IPS-18c (cell line): ENCODE measurements around the gene ST3GAL3.

Experiments used
- H3K4me3 ChIP-seq: 2 replicates; pipeline ENCODE4 v1.7.0; 2013; ENCODE audit warnings: low read depth, mild to moderate bottlenecking, low read length, moderate library complexity; ENCODE audit not compliant: insufficient read depth
- H3K9me3 ChIP-seq: one replicate; pipeline ENCODE4 v1.6.1; 2013; ENCODE audit warnings: mild to moderate bottlenecking, low read length, moderate library complexity; ENCODE audit not compliant: control insufficient read depth, insufficient read depth

Gene ST3GAL3

DNA sequence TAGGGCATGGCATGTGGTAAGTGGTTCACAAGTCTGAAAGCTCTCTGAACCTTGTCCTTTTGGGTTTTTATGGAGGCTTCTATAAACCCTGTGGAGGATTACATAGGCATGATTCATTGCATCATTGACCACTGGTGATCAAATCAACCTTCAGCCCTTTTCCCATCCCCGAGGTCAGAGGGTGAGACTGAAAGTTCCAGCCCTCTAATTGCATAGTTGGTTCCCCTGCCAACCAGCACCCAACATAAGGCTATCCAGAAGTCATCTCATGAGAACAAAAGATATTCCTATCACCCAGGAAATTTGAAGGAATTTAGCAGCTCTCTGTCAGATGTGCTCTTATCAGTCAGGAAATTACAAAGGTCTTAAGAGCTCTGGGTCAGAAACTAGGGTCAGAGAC, 136.8 kb downstream of the ST3GAL3 start:
- Histone ChIP-seq H3K9me3 (no peaks in the 10 kb centered on the region), H3K4me3 (no peak overlapping the region)

DNA sequence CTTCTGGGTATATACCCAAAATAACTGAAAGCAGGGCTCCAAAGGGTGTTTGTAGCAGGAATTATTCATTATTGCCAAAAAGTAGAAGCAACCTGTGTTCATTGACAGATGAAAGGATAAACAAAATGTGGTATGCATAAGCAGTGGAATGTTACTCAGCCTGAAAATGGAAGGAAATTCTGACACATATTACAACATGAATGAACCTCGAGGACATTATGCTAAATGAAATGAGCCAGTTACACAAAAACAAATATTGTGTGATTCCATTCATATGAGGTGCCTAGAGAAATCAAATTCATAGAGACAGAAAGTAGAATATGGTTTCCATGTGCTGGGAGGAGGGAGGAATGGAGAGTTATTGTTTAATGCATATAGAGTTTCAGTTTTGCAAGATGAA, 140.0 kb downstream of the ST3GAL3 start:
- H3K9me3 ChIP-seq: no peaks in the 10 kb centered on the region
- H3K4me3 ChIP-seq: no peak overlapping the region

DNA sequence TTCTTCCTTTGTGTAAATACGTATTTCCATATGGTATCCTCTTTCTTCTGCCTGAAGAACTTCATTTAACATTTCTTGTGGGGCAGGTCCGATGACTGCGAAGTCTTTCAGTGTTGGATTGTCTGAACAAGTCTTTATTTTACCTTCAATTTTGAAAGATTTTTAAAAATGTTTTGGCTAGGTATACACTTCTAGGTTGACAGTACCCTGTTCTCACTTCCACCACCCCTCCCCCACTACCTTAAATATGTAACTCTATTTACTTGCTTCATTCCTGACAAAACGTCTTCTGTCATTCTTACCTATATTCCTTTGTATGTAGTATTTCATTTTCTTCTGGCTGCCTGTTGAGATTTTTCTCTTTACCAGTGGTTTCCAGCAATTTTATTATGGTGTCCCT, 140.5 kb downstream of the ST3GAL3 start:
- Histone ChIP-seq H3K9me3 (no peaks in the 10 kb centered on the region), H3K4me3 (no peak overlapping the region)

DNA sequence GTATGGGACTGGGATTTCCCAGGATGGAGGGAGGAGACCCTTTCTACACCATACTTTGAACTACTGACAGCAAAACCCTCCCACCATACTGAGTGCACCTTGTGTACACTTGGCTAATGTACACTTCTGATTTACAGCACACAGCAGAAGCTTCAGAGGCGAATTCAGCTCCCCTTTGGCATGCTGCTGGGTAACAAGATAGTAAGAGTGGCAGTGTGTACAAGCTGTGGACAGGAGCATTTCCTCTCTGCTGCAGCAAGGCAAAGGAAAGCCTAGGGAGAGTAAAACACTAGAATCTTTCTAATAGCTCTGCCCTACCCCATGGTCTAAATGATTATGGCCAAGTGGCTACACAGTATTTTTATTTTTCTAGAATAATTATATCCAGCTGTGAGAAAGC, 142.3 kb downstream of the ST3GAL3 start:
- no peak overlapping the region for H3K4me3 ChIP-seq
- H3K9me3 ChIP-seq: no peaks in the 10 kb centered on the region

DNA sequence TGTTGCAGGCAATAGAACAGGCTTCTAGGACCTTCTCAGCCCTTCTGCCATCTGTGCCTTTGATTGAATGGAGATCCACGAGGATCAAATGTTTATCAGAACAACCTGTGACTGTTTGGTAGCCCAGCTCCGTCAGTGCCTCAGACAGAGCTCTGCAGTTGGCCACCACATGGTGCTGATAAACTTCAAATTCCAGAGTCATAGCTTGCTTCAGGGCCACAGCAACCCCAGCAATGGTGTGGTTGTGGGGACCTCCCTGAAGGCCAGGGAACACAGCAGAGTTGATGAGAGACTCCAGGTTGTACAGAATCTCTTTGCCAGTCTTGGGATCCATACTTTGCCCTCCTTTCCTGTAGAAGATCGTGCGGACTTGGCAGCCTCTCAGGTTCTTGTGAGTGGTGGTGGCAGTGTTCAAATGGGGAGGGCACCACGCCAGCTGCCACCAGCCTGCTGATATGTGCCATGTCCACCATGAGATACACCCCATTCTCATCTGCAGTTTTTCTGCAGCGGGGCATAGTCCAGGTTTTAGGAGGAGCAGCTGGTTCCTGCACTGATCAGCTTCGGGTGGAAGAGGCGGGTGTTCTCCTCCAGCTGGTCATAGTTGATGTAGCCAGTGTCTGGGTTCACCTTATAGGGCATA, 143.4 kb downstream of the ST3GAL3 start:
- H3K4me3 ChIP-seq: no peak overlapping the region

DNA sequence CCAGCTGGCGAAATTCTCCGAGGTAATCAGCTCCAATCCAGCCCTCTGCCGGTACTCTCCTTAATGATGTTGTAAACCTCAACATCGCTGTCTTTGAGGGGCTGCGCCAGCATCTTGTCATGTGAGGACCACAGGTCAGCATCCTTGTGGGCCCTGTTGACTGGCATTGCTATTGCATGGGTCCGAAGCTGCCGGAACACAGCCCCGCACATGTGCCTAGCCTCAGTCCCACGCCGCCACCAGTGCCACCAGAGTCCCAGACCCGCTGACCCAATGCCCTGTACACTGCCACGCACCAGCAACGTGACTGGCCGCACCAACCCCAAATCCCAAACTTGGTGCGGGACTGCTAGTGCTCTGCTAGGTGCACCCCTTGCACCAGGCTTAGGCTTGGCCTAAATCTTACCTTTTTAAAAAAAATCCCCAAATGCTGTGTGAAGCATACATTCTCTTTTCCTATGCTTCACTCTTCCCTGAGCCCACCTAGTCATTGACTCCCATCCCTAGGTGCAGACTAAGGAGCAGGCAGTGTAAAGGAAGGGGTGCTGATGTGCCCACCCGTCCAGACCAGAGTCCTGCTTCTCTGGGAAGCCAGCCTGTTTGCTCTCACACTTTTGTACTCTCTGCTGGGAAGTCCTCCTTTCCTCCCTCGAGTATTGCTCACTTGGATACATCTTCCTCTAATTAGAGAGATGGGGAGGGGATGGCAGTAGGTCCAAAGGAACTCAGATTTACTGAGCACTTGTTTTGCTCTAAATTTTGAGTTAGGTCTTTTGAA, 144.4 kb downstream of the ST3GAL3 start:
- no peak overlapping the region for H3K4me3 ChIP-seq

More for the DNA sequence above, 143.4 kb downstream of the ST3GAL3 start:
- H3K9me3 ChIP-seq: no peaks in the 10 kb centered on the region

DNA sequence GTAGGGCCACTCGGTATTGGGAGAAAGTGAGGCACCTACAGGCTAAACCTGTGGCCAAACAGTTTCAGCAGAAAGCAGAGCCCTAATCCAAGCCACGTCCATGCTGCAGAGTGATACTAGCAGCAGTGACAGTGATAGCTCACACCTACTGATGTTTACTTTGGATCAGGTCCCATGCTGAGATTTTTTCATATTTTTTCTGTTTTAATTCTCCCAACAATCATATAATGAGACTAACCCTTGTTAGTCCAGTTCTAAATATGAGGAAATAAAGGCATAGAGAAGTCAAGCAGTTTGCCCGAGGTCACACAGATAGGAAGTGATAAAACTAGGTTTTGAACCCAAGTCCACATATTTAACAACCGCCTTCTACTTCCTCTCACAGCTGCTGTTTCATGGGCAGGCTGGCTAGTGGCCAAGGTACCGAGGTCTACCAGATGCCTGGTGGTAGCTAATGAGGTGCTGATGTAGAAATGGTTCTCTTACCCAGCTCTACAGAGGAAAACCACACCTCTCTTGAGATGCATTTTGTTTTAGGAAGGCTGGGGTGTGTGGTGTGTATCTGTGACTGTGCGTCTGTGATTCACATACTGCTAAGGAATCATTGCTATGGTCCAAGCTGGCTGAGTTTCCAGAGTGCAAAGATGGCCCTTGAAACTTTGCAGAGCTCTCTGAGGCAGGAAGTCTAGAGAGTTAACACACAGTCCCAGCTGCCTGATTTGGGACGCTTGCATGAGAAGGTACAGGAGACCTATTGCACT, 146.0 kb downstream of the ST3GAL3 start:
- no peak overlapping the region for H3K4me3 ChIP-seq
- no peaks in the 10 kb centered on the region for H3K9me3 ChIP-seq

More for the DNA sequence above, 144.4 kb downstream of the ST3GAL3 start:
- H3K9me3 ChIP-seq: no peaks in the 10 kb centered on the region

DNA sequence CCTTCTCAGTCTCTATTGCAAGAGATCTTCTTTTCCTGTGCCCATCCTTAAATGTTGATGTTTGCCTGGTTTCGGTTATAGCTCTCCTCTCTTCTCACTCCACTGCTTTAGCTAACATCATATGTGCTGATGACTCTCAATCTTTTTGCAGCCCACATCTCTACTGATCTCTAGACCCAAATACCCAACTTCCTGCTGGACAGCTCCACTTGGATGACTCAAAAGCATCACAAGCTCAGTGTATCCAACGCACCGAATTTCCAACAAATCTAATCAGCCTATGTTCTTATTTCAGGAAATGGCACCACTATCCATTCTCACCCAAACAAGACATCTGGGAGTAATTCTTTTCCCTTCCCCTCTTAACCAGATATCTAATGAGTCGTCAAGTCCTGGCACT, 147.1 kb downstream of the ST3GAL3 start:
- Histone ChIP-seq H3K4me3 (no peak overlapping the region), H3K9me3 (no peaks in the 10 kb centered on the region)

DNA sequence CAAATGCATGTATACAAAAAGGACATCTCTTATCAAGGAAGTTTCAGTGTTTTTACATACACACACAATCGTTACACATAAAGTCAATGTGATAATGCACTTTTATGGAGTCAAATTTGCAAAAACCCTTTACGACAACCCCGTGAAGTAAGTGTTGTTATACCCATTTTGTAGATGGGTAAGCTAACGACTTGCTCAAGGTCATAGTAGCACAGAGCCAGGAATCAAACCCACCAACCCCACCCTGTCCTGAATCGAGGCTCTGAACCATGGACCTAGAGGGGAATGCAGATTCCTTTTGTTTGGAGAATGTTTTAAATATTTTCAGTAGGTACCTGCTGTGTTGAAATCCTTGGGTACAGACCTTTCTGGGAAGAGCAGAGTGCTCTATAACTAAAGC, 148.9 kb downstream of the ST3GAL3 start:
- Histone ChIP-seq H3K9me3 (no peaks in the 10 kb centered on the region), H3K4me3 (no peak overlapping the region)

DNA sequence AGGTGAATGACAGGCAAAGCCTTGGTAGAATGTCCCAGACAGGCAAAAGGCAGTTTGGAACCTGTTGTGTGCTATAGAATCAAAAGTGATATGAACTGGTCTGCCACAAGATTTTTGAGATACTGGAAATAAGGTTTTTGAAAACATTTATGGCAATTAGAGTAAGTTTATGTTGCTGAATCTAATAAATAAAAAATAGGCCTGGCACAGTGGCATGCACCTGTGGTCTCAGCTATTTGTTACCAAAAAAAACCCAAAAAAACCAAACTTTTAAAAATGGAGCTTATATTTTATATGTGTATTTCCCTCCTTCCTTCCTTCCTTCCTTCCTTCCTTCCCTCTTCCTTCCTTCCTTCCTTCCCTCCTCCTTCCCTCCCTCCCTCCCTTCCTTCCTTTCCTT, 149.8 kb downstream of the ST3GAL3 start:
- Histone ChIP-seq H3K4me3 (no peak overlapping the region), H3K9me3 (no peaks in the 10 kb centered on the region)

DNA sequence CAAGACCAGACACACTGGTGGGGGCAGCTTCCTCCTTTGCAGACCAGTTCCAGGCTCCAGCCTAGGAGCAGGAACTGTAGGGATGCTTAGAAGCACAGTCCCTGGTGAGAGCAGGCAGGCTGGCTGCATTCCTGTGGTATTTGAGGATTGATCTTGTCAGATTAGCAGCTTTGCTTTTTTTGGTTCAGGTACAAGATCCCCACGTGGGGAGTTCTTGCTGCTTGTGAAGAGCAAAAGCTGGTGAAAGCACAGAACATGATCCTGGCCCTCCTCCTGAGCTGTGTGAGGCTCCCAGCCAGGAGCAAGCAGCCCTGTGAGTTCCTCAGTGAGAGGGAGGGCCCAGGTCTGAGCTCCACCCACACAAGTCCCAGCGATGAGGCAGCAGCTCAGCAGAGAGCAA, 151.0 kb downstream of the ST3GAL3 start:
- no peak overlapping the region for H3K4me3 ChIP-seq
- H3K9me3 ChIP-seq: no peaks in the 10 kb centered on the region

DNA sequence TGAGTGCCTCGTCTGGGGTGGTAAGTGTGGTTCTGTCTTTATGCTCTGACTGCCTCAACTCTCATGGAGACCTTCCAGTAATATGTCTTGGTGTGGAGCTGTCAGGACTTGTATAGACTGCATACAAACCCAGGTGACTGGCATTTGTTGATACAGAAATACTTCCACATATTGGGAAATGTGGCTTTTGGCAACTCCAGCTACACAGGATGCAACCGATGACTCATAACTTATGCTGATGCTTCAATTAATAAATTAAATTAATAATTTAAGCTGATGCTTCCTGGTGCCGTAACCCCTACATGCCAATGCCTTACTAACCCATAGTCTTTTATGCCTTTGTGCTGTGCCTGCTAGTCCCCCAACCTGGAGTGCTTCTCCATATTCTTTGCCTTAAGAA, 154.0 kb downstream of the ST3GAL3 start:
- H3K4me3 ChIP-seq: no peak overlapping the region
- H3K9me3 ChIP-seq: no peaks in the 10 kb centered on the region

DNA sequence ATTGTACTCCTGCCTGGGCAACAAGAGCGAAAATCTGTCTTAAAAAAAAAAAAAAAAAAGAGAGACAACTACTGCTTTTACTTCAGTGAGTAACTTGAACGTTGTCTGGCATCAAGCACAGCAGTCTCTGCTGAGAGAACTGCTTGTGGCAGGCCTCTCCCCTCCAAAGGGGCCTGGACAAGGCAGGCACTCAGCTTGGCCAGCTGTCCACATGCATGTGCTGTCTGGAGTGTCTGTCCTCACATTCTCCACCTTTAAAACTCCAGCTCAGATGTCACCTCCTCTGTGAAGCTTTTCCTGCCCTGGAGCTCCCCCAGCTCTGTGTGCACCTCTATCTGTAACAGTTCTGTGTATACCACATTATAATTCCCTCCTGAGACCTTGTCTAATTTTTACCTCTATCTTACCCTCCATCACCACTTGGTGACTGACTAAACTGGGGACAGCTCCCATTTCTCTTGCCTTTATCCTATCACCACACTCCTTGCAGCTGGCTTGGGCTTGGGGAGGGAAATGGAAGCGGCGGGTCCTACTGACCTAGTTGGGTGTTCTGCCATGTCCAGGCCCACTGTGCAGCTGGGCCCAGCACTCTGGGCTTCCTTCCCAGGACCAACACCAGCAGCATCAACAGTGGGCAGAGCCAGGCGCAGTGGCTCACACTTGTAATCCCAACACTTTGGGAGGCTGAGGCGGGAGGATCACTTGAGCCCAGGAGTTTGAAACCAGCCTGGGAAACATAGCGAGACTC, 154.8 kb downstream of the ST3GAL3 start:
- H3K4me3 ChIP-seq: no peak overlapping the region

DNA sequence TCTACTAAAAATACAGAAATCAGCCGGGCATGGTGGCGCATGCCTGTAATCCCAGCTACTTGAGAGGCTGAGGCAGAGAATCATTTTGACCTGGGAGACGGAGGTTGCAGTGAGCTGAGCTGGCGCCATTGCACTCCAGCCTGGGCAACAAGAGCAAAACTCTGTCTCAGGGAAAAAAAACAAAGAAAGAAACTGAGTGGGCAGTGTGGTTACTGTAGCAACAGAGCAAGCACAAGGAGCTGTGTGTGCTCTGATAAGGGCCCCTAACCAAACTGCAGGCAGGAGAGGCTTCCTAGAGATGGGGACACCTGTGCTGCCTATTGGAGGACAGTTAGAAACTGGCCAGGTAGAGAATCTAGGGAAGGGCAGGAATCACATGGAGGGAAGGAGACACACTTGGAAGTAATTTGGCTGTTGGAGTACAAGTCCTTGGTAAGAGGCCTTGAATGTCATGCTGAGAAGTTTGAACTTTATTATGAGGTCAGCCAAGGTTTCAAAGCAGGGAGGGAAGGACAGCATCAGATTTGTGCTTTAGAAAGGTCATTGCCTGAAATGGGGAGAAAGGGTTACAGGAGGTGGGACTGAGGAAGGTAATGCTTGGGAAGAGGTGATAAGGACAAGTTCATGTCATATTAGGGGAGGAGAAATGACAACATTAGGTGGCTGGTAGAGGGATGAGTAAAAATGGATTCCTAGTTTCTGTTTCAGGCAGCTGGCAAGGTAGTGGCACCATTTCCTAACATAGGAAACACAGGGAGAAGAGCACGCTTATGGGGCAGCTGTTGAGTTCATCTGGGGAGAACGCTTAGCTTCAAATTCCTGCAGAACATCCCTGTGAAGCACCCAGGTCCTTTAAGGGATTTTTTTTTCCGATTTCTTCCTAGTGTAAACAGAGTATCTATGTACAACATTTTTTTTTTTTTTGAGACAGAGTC, 157.0 kb downstream of the ST3GAL3 start:
- Histone ChIP-seq H3K4me3 (no peak overlapping the region), H3K9me3 (no peaks in the 10 kb centered on the region)

More for the DNA sequence above, 154.8 kb downstream of the ST3GAL3 start:
- H3K9me3 ChIP-seq: no peaks in the 10 kb centered on the region

DNA sequence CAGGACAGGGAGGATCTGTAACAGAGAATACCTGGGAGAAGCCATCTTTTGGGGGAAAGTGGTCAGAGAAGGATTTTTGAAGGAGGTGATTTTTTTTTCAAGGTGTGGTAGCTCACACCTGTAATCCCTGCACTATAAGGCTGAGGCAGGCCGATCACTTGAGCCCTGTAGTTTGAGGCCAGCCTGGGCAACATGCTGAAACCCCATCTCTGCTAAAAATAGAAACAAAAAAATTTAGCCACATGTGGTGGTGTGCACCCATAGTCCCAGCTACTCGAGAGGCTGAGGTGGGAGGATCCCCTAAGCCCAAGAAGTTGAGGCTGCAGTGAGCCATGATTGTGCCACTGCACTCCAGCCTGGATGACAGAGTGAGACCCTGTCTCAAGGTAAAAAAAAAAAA, 158.9 kb downstream of the ST3GAL3 start:
- H3K9me3 ChIP-seq: no peaks in the 10 kb centered on the region
- no peak overlapping the region for H3K4me3 ChIP-seq

DNA sequence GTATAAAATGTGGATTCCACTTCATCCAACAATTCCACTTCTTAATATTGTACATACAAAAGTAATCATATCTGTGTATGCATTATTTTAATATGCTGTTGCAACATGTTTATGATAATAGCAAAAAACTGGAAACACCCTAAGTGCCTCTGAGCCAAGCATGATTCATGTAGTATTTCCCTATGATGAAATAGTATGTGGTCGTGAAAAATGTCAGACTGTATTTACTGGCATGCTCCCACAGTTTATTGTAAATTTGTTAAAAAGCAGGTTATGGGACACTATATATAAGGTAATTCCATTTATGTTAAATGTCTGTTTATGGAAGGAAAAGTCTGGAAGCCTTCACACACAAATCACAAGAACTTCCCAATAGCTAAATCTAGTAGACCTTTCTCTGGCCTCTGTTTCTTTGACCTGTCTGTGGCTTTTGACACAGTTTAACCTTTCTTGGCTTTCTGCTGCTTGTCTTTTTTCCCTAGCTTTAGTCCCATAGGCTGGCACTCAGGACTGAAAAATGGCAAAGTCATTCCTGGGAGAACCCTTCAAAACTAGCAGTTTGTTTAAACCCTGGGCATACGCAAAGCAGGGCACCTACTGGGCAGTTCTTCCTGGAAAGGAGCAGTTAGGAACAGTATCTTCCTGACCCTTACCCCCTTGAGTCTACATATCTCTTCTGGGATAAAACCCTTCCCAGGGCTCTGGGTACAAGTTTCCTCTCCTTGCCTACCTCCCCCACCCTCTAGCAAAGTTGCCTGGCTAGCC, 160.8 kb downstream of the ST3GAL3 start:
- H3K9me3 ChIP-seq: no peaks in the 10 kb centered on the region

More for the DNA sequence above, 160.8 kb downstream of the ST3GAL3 start:
- H3K4me3 ChIP-seq: no peak overlapping the region
